GM12865 (cell line): Measurements from ENCODE around the gene NAA15.
"Not testable (repeated sequence)": the region's sequence is repeated elsewhere in the genome, so short reads cannot be mapped to it uniquely, and the experiment has no call there.

Experiments
- DNase-seq: peaks from one replicate; pipeline ENCODE4 v3.0.0; 2010; ENCODE audit warnings: low read depth
- H3K4me3 ChIP-seq: 2 replicates; pipeline ENCODE4 v1.5.1; 2011; ENCODE audit warnings: mild to moderate bottlenecking, low read depth, low read length, control low read depth
- TF ChIP-seq, protein P1 (sequence below): IDR thresholded peaks from 2 replicates; pipeline ENCODE4 v1.5.1; 2011; ENCODE audit warnings: low read length, control low read depth, low read depth, inconsistent platforms; ENCODE audit not compliant: insufficient read depth; ENCODE audit errors: missing control alignments

The NAA15 gene

DNA sequence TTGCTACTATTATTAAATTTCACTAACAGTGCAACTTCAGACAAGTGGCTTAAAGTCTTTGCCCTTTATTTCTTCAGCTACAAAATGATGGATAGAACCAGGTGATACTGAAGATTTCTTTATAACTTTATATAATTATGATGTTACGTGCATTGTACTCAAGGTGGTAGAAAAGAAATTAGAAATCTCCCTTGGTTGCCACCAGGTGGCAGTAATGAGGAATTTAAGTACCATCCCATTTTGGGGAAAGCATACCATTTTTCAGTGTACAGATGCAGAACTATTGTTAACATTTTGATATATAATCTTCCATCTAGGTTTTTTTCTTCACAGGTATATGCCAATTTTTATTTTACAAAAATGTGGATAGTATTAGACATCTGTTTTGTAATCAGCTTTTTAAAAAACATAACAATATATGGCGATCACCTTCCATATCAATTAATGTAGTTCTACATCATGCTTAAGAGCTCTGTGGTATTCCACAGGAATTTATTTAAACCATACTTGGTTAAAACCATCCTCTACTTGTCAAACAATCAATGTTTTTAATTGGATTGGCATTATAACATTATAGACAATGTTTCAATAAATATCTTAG lies 114.9 kb downstream of the NAA15 start:
- TF ChIP-seq, protein P1, sequence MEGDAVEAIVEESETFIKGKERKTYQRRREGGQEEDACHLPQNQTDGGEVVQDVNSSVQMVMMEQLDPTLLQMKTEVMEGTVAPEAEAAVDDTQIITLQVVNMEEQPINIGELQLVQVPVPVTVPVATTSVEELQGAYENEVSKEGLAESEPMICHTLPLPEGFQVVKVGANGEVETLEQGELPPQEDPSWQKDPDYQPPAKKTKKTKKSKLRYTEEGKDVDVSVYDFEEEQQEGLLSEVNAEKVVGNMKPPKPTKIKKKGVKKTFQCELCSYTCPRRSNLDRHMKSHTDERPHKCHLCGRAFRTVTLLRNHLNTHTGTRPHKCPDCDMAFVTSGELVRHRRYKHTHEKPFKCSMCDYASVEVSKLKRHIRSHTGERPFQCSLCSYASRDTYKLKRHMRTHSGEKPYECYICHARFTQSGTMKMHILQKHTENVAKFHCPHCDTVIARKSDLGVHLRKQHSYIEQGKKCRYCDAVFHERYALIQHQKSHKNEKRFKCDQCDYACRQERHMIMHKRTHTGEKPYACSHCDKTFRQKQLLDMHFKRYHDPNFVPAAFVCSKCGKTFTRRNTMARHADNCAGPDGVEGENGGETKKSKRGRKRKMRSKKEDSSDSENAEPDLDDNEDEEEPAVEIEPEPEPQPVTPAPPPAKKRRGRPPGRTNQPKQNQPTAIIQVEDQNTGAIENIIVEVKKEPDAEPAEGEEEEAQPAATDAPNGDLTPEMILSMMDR: peak; percentile 55
- H3K4me3 ChIP-seq: no peak overlapping the region
- DNase-seq: peak; percentile 62

DNA sequence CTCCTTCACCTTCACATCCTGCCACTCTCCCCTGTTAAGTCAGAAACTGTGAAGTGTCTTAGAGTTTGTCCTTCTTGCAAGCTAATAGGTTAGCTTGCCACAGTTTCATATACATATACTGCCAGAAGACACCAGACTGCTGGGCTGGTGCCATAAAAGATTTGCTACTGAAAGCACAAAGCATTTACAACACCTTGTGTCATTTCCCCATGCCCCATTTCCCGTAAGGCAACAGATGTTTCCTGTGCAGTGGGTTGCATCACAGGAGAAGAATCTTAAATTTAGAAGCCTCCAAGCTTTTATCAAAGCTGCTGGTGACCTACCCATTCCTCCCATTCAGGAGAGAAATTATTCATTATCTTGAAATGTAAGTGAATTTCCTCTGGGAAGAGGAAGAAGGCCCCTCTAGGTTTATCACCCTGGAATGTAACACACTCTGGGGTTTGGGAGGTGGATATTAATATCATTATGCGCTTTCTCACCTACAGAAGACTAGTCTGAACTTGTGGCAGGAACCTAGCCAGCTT lies 118.1 kb downstream of the NAA15 start:
- TF ChIP-seq, protein P1: no peak
- DNase-seq: peak; percentile 31
- H3K4me3 ChIP-seq: no peak overlapping the region

DNA sequence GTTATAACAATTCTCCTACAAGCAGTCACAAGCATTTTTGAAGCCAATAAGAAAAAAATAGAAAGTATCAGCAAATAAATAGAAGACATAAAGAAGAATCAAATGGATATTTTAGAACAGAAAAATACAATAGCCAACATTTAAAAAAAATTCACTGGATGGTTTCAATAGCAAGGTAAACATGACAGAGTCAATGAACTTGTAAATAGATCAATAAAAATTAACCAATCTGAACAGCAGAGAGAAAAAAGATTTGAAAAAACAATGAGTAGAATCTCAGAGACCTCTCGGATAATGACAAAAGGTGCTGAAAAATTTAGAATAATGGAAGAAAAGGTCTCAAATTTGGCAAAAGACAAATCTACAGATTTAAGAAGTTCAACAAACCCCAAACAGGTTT lies 119.3 kb downstream of the NAA15 start:
- no peak for DNase-seq
- no peak overlapping the region for H3K4me3 ChIP-seq
- TF ChIP-seq, protein P1: no peak

DNA sequence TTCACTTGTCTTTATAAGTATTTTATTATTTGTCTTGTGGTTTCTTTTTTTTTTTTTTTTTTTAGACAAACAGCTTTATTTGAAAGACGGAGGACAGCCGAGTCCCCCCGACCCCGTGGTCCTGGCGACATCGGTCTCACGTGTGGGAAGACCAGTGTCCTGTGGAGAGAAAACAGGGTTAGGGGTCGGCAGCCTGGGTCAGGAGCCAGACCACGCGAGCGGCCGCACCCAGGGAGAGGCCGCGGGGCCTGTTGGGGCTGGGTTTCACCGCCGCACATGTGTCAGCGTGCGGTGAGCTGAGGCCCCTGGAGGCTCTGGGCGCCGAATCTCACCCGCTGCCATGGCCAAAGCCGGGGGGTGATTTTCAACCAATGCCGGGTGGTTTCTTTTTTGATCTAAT lies 134.8 kb downstream of the NAA15 start:
- TF ChIP-seq, protein P1: no peak
- DNase-seq: no peak
- no peak overlapping the region for H3K4me3 ChIP-seq

DNA sequence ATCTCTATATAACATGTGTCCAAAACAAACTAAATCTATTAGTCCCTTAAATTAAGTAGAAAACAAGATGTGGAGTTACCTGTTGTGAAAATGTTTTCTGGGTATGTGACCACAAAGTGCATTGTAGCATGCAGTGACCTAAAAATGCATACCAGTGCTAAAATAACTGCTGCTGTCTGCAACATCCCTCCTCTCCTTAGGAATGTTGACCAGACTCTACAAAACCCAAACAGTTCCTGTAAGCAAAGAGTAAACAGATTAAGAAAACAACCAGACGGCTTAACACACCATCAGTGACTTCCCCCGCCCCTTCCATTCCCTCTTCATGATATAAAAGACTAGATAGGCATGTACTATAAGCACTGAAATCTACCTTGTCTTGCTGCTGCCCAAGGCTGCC lies 136.8 kb downstream of the NAA15 start:
- H3K4me3 ChIP-seq: no peak overlapping the region
- TF ChIP-seq, protein P1: no peak
- no peak for DNase-seq

DNA sequence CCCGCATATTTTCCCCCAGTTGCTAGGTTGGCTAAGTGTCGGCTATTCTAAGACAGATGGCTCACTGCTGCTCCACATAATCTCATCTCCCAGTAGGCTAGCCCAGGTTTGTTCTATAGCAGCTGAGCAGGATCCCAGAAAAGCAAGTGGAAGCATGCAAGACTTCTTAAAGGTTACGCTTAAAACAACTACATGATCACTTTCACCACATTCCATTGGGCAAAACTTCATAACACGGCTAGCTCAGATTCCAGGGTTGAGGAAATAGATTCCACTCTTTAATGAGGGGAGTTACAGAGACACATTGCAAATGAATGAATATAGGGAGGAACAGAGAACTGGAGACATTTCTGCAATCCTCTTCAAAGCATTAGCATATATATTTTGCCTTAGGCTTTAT lies 139.7 kb downstream of the NAA15 start:
- H3K4me3 ChIP-seq: no peak overlapping the region
- no peak for DNase-seq
- TF ChIP-seq, protein P1: no peak

DNA sequence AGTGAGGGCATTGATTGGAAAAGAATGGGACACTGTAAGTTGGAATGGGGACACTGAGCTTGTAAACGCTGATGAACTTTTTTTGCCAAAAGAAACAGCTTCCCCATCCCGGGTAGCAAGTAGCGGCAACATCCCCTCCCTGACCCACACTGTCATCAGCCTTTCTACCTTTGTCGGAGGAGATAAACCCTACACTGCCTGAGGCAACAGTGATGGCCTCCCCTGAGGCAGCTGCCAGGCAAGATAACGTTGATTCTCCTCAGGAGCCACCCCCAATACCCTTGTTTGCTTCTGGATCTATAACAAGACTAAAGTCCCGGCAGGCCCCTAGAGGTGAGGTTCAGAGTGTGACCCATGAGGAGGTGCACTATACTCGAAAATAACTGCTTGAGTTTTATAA lies 142.4 kb downstream of the NAA15 start:
- no peak overlapping the region for H3K4me3 ChIP-seq
- TF ChIP-seq, protein P1: no peak
- no peak for DNase-seq

DNA sequence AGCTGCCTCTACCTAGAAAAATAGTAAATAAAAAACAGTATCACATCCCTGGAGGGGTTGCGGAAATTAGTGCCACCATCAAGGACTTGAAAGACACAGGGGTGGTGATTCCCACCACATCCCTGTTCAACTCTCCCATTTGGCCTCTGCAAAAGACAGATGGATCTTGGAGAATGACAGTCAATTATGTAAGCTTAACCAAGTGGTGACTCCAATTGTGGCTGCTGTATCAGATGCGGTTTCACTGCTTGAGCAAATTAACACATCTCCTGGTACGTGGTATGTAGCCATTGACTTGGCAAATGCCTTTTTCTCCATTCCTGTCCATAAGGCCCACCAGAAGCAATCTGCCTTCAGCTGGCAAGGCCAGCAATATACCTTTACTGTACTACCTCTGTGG lies 143.6 kb downstream of the NAA15 start:
- DNase-seq, H3K4me3 ChIP-seq: not testable (repeated sequence)

DNA sequence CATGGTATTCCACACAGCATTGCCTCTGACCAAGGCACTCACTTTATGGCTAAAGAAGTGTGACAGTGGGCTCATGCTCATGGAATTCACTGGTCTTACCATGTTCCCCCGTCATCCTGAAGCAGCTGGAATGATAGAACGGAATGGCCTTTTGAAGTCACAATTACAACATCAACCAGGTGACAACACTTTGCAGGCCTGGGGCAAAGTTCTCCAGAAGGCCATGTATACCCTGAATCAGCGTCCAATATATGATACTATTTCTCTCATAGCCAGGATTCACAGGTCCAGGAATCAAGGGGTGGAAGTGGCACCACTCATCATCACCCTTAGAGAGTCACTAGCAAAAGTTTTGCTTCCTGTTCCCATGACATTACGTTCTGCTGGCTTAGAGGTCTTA lies 145.8 kb downstream of the NAA15 start:
- not testable (repeated sequence) for H3K4me3 ChIP-seq, DNase-seq
